Measurements from ENCODE around the gene ACOX3. TPM values are rescaled to one million over a fixed set of nuclear protein-coding genes. Genes with fewer than 3 reads are reported as not detected.

The ACOX3 gene
- total RNA-seq, 1 experiment from 2014 or later = 12.2 TPM

DNA sequence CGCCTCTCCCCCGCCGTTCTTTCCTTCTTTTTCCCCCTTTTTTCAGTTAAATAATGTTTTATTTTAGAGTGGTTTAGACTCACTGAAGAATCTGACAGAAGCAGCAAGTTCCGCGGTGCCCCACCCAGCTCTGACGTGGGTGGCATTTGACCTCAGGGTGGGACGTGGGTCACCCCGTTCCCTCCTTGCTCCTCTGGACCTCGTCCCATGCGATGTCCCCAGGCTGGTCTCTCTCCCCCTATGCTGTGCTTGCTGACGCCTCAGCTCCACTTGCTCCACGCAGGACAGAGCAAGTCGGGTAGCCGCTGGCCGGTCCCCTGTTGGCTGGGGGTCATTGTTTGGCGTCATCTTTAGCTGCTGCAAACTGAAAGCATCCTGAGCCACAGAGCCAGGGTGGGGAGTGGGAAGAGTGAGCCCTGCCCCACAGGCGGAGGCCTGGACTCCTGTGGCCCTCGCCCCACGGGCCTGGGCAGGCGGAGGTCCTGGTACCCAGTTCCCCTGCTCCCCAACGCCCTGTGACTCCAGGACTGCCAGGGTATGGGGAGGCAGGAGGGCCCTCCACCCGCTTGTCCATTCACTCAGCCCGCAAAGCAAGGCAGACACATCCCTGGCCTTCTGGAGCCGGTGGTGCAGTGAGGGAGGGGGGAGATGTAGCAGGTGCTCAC is 30.8 kb upstream of the ACOX3 start:
- intact Hi-C loops (cut with micrococcal nuclease) = no loop called here
- no peak for ATAC-seq
- H3K9me3 ChIP-seq (ENCODE audit: low read length) = no peaks in the 10 kb centered on the region
- no peak overlapping the region for H3K4me2 ChIP-seq (ENCODE audit: low read length)
- no peak overlapping the region for H3K4me3 ChIP-seq (ENCODE audit: low read length)
- H3K9me2 ChIP-seq (replicated peaks; ENCODE audit: low read length) = no peaks in the 10 kb centered on the region
- no peak for DNase-seq
- H3K79me2 ChIP-seq (ENCODE audit: low read length) = no peaks in the 10 kb centered on the region
- H2AFZ ChIP-seq (ENCODE audit: low read length) = no peak overlapping the region
- no peaks in the 10 kb centered on the region; the same call in 1 of the 2 replicates for H3K4me1 ChIP-seq (ENCODE audit: insufficient read depth, low read length)
- no peak overlapping the region for H3K9ac ChIP-seq (ENCODE audit: low read length)
- H3K36me3 ChIP-seq (ENCODE audit: low read depth, low read length) = peaks cover 3% of the 10 kb centered on the region; the same call in 1 of the 2 replicates
- ChIA-PET POLR2A (ENCODE audit: unreplicated experiment) (interaction anchor here (0.6 kb wide), 1 partner anchor 71 kb away, joined by 5 read pairs; no protein-coding TSS in a partner anchor), CTCF (interaction anchor here (0.6 kb wide), 1 partner anchor 119 kb away, joined by 5 read pairs; no protein-coding TSS in a partner anchor)
- TF ChIP-seq, protein P1, sequence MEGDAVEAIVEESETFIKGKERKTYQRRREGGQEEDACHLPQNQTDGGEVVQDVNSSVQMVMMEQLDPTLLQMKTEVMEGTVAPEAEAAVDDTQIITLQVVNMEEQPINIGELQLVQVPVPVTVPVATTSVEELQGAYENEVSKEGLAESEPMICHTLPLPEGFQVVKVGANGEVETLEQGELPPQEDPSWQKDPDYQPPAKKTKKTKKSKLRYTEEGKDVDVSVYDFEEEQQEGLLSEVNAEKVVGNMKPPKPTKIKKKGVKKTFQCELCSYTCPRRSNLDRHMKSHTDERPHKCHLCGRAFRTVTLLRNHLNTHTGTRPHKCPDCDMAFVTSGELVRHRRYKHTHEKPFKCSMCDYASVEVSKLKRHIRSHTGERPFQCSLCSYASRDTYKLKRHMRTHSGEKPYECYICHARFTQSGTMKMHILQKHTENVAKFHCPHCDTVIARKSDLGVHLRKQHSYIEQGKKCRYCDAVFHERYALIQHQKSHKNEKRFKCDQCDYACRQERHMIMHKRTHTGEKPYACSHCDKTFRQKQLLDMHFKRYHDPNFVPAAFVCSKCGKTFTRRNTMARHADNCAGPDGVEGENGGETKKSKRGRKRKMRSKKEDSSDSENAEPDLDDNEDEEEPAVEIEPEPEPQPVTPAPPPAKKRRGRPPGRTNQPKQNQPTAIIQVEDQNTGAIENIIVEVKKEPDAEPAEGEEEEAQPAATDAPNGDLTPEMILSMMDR (conservative IDR thresholded peaks at IDR 0.05; ENCODE audit: low read depth, low read length) = no peak
- no peak for TF ChIP-seq EZH2 (IDR thresholded peaks at IDR 0.05; ENCODE audit: low read length, unreplicated experiment)
- TF ChIP-seq EZH2phosphoT487 (IDR thresholded peaks at IDR 0.05; ENCODE audit: borderline replicate concordance, low read length) = no peak
- no peak overlapping the region for H3K27ac ChIP-seq (ENCODE audit: low read length)
- no peaks in the 10 kb centered on the region for H3F3A ChIP-seq (ENCODE audit: low read length, unreplicated experiment)
- H3K27me3 ChIP-seq (ENCODE audit: low read length) = no peaks in the 10 kb centered on the region
- BruUV-seq (replicated peaks) = no TSS peak
- no peaks in the 10 kb centered on the region for H4K20me1 ChIP-seq (ENCODE audit: low read length)

DNA sequence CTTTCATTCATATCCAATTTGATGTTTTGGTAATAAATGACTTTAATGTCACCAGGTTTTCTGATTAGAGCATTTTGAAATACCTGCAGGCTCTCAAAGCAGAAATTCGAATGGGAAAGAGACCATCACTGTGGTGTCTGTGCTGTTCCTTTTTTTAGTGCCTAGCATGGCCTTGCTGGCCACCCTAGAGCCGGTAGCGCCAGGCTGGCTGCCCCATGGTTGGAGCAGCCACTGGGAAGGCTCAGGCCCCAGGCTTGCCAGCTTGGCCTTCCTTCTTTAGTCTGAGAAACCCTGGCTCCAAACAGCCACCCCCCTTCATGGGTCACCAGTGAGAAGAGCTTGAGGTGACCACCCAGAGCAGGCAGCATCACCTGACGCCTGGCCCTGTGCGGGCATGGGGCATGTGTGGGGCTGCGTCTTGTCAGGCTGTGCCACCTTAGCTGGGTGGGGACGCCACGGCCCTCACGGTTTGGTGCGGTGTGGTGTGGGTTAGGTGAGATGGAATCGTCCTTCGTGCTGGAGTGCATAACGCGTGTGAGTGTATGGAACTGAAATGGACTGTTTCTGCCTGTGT is 30.0 kb upstream of the ACOX3 start:
- H3K27ac ChIP-seq (ENCODE audit: low read length) = no peak overlapping the region
- no peak overlapping the region for H3K9ac ChIP-seq (ENCODE audit: low read length)
- H2AFZ ChIP-seq (ENCODE audit: low read length) = no peak overlapping the region
- peaks cover 3% of the 10 kb centered on the region; the same call in 1 of the 2 replicates for H3K36me3 ChIP-seq (ENCODE audit: low read depth, low read length)
- no peaks in the 10 kb centered on the region for H3K9me2 ChIP-seq (replicated peaks; ENCODE audit: low read length)
- no peaks in the 10 kb centered on the region for H3K9me3 ChIP-seq (ENCODE audit: low read length)
- BruUV-seq (replicated peaks) = no TSS peak
- intact Hi-C loops (cut with micrococcal nuclease) = no loop called here
- H3K4me1 ChIP-seq (ENCODE audit: insufficient read depth, low read length) = no peaks in the 10 kb centered on the region; the same call in 1 of the 2 replicates
- no peaks in the 10 kb centered on the region for H3K27me3 ChIP-seq (ENCODE audit: low read length)
- H3K4me3 ChIP-seq (ENCODE audit: low read length) = no peak overlapping the region
- H3K79me2 ChIP-seq (ENCODE audit: low read length) = no peaks in the 10 kb centered on the region
- no peak for TF ChIP-seq EZH2phosphoT487 (IDR thresholded peaks at IDR 0.05; ENCODE audit: borderline replicate concordance, low read length)
- no peaks in the 10 kb centered on the region for H3F3A ChIP-seq (ENCODE audit: low read length, unreplicated experiment)
- ChIA-PET CTCF (no interaction called here), POLR2A (ENCODE audit: unreplicated experiment) (no interaction called here)
- H3K4me2 ChIP-seq (ENCODE audit: low read length) = no peak overlapping the region
- DNase-seq (no peak), ATAC-seq (no peak)
- no peaks in the 10 kb centered on the region for H4K20me1 ChIP-seq (ENCODE audit: low read length)

DNA sequence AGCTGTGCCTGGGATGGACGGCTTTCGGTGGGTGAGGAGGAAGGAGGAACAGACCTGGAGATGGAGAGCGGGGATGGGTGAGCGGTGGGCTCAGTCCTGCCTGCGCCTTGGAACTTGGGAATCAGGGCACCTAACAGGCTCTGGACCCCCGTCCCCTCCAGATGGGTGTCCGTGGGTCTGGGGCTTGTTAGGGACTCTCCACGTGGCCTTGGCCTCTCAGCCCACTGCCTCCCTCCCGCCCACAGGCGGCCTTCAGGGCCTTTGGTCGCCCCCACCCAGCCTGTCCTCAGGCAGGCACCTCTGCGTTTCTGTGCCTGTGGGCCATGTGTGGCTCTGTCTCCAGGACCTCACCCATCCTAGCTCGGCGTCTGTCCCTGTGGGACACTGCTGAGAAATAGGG is 29.0 kb upstream of the ACOX3 start:
- H3K4me3 ChIP-seq (ENCODE audit: low read length) = no peak overlapping the region
- DNase-seq (no peak), ATAC-seq (no peak)
- no peak overlapping the region for H3K9ac ChIP-seq (ENCODE audit: low read length)
- no TSS peak for BruUV-seq (replicated peaks)
- no peaks in the 10 kb centered on the region for H4K20me1 ChIP-seq (ENCODE audit: low read length)
- H3K9me2 ChIP-seq (replicated peaks; ENCODE audit: low read length) = no peaks in the 10 kb centered on the region
- no peaks in the 10 kb centered on the region for H3K79me2 ChIP-seq (ENCODE audit: low read length)
- intact Hi-C loops (cut with micrococcal nuclease) = no loop called here
- no peaks in the 10 kb centered on the region for H3K27me3 ChIP-seq (ENCODE audit: low read length)
- no peak for TF ChIP-seq EZH2 (IDR thresholded peaks at IDR 0.05; ENCODE audit: low read length, unreplicated experiment)
- no peak for TF ChIP-seq EZH2phosphoT487 (IDR thresholded peaks at IDR 0.05; ENCODE audit: borderline replicate concordance, low read length)
- TF ChIP-seq, protein P1 (conservative IDR thresholded peaks at IDR 0.05; ENCODE audit: low read depth, low read length) = no peak
- no peaks in the 10 kb centered on the region; the same call in 1 of the 2 replicates for H3K4me1 ChIP-seq (ENCODE audit: insufficient read depth, low read length)
- ChIA-PET CTCF (no interaction called here), POLR2A (ENCODE audit: unreplicated experiment) (no interaction called here)
- H3F3A ChIP-seq (ENCODE audit: low read length, unreplicated experiment) = no peaks in the 10 kb centered on the region
- H2AFZ ChIP-seq (ENCODE audit: low read length) = no peak overlapping the region
- H3K9me3 ChIP-seq (ENCODE audit: low read length) = no peaks in the 10 kb centered on the region
- H3K36me3 ChIP-seq (ENCODE audit: low read depth, low read length) = peaks cover 3% of the 10 kb centered on the region; the same call in 1 of the 2 replicates
- no peak overlapping the region for H3K27ac ChIP-seq (ENCODE audit: low read length)
- no peak overlapping the region for H3K4me2 ChIP-seq (ENCODE audit: low read length)
